Astrocyte (in vitro differentiated cells and primary cell): ENCODE data around the gene ALOX15. TPM values are rescaled to one million over a fixed set of nuclear protein-coding genes. Genes with fewer than 3 reads are reported as not detected.
A peak's percentile ranks its signal among the peaks of the same experiment; 100 is the strongest.
"Not testable (repeated sequence)": the region's sequence is repeated elsewhere in the genome, so short reads cannot be mapped to it uniquely, and the experiment has no call there.

Experiments
- DNase-seq: peaks from one replicate; pipeline ENCODE4 v3.0.0-alpha.2; 2010; ENCODE audit warnings: low read depth
- FAIRE-seq: peaks from 2 replicates; lab custom pipeline; 2011; peaks lifted over from hg19 to GRCh38; lab: Jason Lieb, UNC
- H2AFZ ChIP-seq: 2 replicates; pipeline ENCODE4 v1.6.0; 2012; ENCODE audit warnings: low read depth, low read length, inconsistent platforms
- H3K27ac ChIP-seq: 2 replicates; pipeline ENCODE4 v1.5.1; 2011; ENCODE audit warnings: low read depth, low read length, inconsistent platforms
- H3K27me3 ChIP-seq: 2 replicates; pipeline ENCODE4 v1.6.0; 2011; ENCODE audit warnings: low read length, inconsistent platforms; ENCODE audit not compliant: insufficient read depth
- H3K36me3 ChIP-seq: 2 replicates; pipeline ENCODE4 v1.5.1; 2011; ENCODE audit warnings: low read length, inconsistent platforms; ENCODE audit not compliant: insufficient read depth
- H3K4me1 ChIP-seq: 2 replicates; pipeline ENCODE4 v1.5.1; 2011; ENCODE audit warnings: low read length, inconsistent platforms; ENCODE audit not compliant: insufficient read depth
- H3K4me2 ChIP-seq: 2 replicates; pipeline ENCODE4 v1.6.0; 2012; ENCODE audit warnings: low read length, inconsistent platforms
- H3K4me3 ChIP-seq: 2 replicates; pipeline ENCODE4 v1.5.1; 2011; ENCODE audit warnings: low read depth, mild to moderate bottlenecking, low read length, inconsistent platforms; ENCODE audit not compliant: insufficient read depth
- H3K79me2 ChIP-seq: 2 replicates; pipeline ENCODE4 v1.6.0; 2012; ENCODE audit warnings: mild to moderate bottlenecking, low read length, inconsistent platforms; ENCODE audit not compliant: insufficient read depth
- H3K9ac ChIP-seq: 2 replicates; pipeline ENCODE4 v1.6.0; 2012; ENCODE audit warnings: mild to moderate bottlenecking, low read length, inconsistent platforms
- H3K9me3 ChIP-seq: 2 replicates; pipeline ENCODE4 v1.5.1; 2012; ENCODE audit warnings: low read depth, mild to moderate bottlenecking, low read length, inconsistent platforms; ENCODE audit not compliant: insufficient read depth
- H4K20me1 ChIP-seq: 2 replicates; pipeline ENCODE4 v1.6.0; 2012; ENCODE audit warnings: low read length, inconsistent platforms; ENCODE audit not compliant: insufficient read depth
- H3K27ac Mint-ChIP-seq: one replicate; pipeline ENCODE4 v1.8.0; 2021; ENCODE audit warnings: mild to moderate bottlenecking, mixed read lengths; ENCODE audit not compliant: unreplicated experiment
- H3K27me3 Mint-ChIP-seq: one replicate; pipeline ENCODE4 v1.8.0; 2021; ENCODE audit warnings: low read depth, mixed read lengths; ENCODE audit not compliant: unreplicated experiment
- H3K36me3 Mint-ChIP-seq: one replicate; pipeline ENCODE4 v1.8.0; 2021; ENCODE audit warnings: low read depth, mixed read lengths; ENCODE audit not compliant: unreplicated experiment
- H3K4me1 Mint-ChIP-seq: one replicate; pipeline ENCODE4 v1.8.0; 2021; ENCODE audit warnings: low read depth, mixed read lengths; ENCODE audit not compliant: unreplicated experiment
- H3K4me3 Mint-ChIP-seq: one replicate; pipeline ENCODE4 v1.8.0; 2021; ENCODE audit warnings: mild to moderate bottlenecking, moderate library complexity, mixed read lengths; ENCODE audit not compliant: unreplicated experiment
- H3K9me3 Mint-ChIP-seq: one replicate; pipeline ENCODE4 v1.8.0; 2021; ENCODE audit warnings: mild to moderate bottlenecking, mixed read lengths; ENCODE audit not compliant: unreplicated experiment
- CTCF ChIP-seq: IDR thresholded peaks from 2 replicates; pipeline ENCODE4 v1.5.1; 2011; ENCODE audit warnings: low read depth, mild to moderate bottlenecking, inconsistent platforms, low read length, moderate library complexity; ENCODE audit not compliant: insufficient read depth
- EZH2 ChIP-seq: IDR thresholded peaks from 2 replicates; pipeline ENCODE4 v1.6.1; 2012; ENCODE audit warnings: mild to moderate bottlenecking, low read length, inconsistent platforms; ENCODE audit not compliant: insufficient read depth
- total RNA-seq: library from RNA; stranded (reverse); gene quantifications from 2 replicates; pipeline ENCODE4 v1.2.1, GENCODE V29; 2021

ALOX15 gene
- total RNA-seq, 1 donor from 2014 or later = 0.07 TPM

GRCh38 chr17:4605826-4606225, 35.7 kb downstream of the ALOX15 start:
- H3K79me2 ChIP-seq = no peaks in the 10 kb centered on the region
- no peak overlapping the region for H3K27ac ChIP-seq
- H3K9me3 ChIP-seq = no peaks in the 10 kb centered on the region
- no peak overlapping the region for H3K9ac ChIP-seq
- Mint-ChIP-seq H3K4me3 (no peak overlapping the region), H3K27me3 (peaks cover 23% of the 10 kb centered on the region), H3K4me1 (peaks cover 22% of the 10 kb centered on the region), H3K27ac (no peak overlapping the region), H3K9me3 (no peaks in the 10 kb centered on the region), H3K36me3 (no peaks in the 10 kb centered on the region)
- H3K4me1 ChIP-seq = peaks cover 13% of the 10 kb centered on the region
- H2AFZ ChIP-seq = no peak overlapping the region
- H3K4me2 ChIP-seq = no peak overlapping the region
- H3K4me3 ChIP-seq = no peak overlapping the region
- H4K20me1 ChIP-seq = no peaks in the 10 kb centered on the region
- DNase-seq (no peak), FAIRE-seq (no peak)
- no peak for TF ChIP-seq CTCF
- no peak for TF ChIP-seq EZH2
- no peaks in the 10 kb centered on the region for H3K36me3 ChIP-seq
- H3K27me3 ChIP-seq = peaks cover 33% of the 10 kb centered on the region

GRCh38 chr17:4604736-4605135, 36.7 kb downstream of the ALOX15 start:
- not testable (repeated sequence) for H3K4me3 ChIP-seq, FAIRE-seq, DNase-seq, H2AFZ ChIP-seq, H3K79me2 ChIP-seq, H3K9me3 Mint-ChIP-seq, H3K36me3 Mint-ChIP-seq, H3K36me3 ChIP-seq, H3K4me2 ChIP-seq, H3K9ac ChIP-seq, H4K20me1 ChIP-seq, H3K4me3 Mint-ChIP-seq, H3K9me3 ChIP-seq, H3K27ac Mint-ChIP-seq, H3K27ac ChIP-seq
- peaks cover 29% of the 10 kb centered on the region for H3K27me3 ChIP-seq
- peaks cover 13% of the 10 kb centered on the region for H3K4me1 ChIP-seq
- H3K27me3 Mint-ChIP-seq = peaks cover 14% of the 10 kb centered on the region
- H3K4me1 Mint-ChIP-seq = peaks cover 27% of the 10 kb centered on the region

- H3K27ac Mint-ChIP-seq = no peak overlapping the region
- H3K9me3 Mint-ChIP-seq = no peaks in the 10 kb centered on the region
- peaks cover 9% of the 10 kb centered on the region for H3K27me3 Mint-ChIP-seq
- Histone ChIP-seq H4K20me1 (no peaks in the 10 kb centered on the region), H3K9me3 (no peaks in the 10 kb centered on the region), H2AFZ (no peak overlapping the region), H3K36me3 (no peaks in the 10 kb centered on the region), H3K9ac (no peak overlapping the region), H3K4me1 (peaks cover 18% of the 10 kb centered on the region), H3K4me2 (no peak overlapping the region), H3K79me2 (no peaks in the 10 kb centered on the region), H3K27me3 (peaks cover 24% of the 10 kb centered on the region), H3K4me3 (no peak overlapping the region), H3K27ac (no peak overlapping the region)
- no peak for FAIRE-seq
- peak; percentile 47 for DNase-seq
- no peak for TF ChIP-seq EZH2
- no peak for TF ChIP-seq CTCF
- no peaks in the 10 kb centered on the region for H3K36me3 Mint-ChIP-seq
- no peak overlapping the region for H3K4me3 Mint-ChIP-seq
- H3K4me1 Mint-ChIP-seq = peaks cover 32% of the 10 kb centered on the region
These were observed 37.3 kb downstream of the ALOX15 start for GRCh38 chr17:4604111-4604644.
